Gastrocnemius medialis (tissue), 4 donors: ENCODE data around the gene ECSCR.

Experiments used
- CTCF ChIP-seq, 5 experiments: fragments of 450-650 bp in 3 of 5; fragments of 200-600 bp in 2 of 5; sonication (generic) in 2 of 5; IDR thresholded peaks in 4 of 5; conservative IDR thresholded peaks in 1 of 5; 1 replicate in 4 of 5; 2 replicates in 1 of 5; pipeline ENCODE4 v1.5.1; 2016 to 2019; ENCODE audit warnings: antibody characterized with exemption in 5 of 5, mild to moderate bottlenecking in 3 of 5, moderate library complexity in 3 of 5
- POLR2A ChIP-seq, 2 donors: fragments of 450-650 bp; IDR thresholded peaks; one replicate each; pipeline ENCODE4 v1.6.1; 2017; ENCODE audit warnings: antibody characterized with exemption in 2 of 2, mild to moderate bottlenecking in 2 of 2, moderate library complexity in 2 of 2

DNA sequence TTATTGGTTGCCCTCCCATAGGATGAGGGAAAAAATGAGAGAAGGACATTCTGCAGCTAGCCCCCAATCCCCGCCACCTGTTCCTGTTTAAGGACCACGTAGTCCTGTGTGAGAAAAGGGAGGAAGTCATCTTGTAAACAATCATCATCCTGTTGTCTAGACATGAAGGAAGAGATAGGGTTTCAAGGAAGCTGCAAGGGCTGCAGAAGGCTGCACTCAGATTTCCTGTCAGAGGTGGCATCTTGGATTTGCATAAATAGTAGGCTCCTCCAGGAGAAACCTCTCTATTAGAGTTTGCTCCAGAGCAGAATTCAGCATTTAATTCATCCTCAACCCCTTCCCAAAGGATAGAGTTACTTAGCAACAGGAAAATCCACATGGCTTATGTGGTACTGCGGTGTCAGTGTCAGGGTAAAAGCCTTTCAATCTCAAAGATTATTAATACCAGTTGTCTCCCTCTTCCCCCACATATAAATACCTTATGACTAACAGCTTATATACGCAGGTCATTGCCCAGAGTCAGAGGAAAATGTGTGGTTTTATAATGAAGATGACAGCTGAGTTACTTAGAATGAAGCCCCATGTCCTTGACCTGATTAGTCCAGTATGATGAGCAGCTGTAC lies 18.6 kb downstream of the ECSCR start:
- TF ChIP-seq CTCF (IDR thresholded peaks at IDR 0.05 in 4 of 5, conservative IDR thresholded peaks at IDR 0.05 in 1 of 5) (no peak), POLR2A (IDR thresholded peaks at IDR 0.05) (no peak)
